Ishikawa (cell line): ENCODE data around the gene COL15A1.

Experiments
- CEBPB ChIP-seq: IDR thresholded peaks from 2 replicates; pipeline ENCODE4 v1.6.1; 2012
- CREB1 ChIP-seq: IDR thresholded peaks from 2 replicates; pipeline ENCODE4 v1.6.1; 2012; ENCODE audit warnings: low read depth
- EGR1 ChIP-seq: IDR thresholded peaks from 2 replicates; pipeline ENCODE4 v1.6.1; 2012
- EP300 ChIP-seq: IDR thresholded peaks from 2 replicates; pipeline ENCODE4 v1.6.1; 2012; ENCODE audit warnings: borderline replicate concordance
- FOXM1 ChIP-seq: IDR thresholded peaks from 2 replicates; pipeline ENCODE4 v1.6.1; 2012; ENCODE audit warnings: low read depth, borderline replicate concordance
- MAX ChIP-seq: IDR thresholded peaks from 2 replicates; pipeline ENCODE4 v1.6.1; 2012
- NFIC ChIP-seq: IDR thresholded peaks from 2 replicates; pipeline ENCODE4 v1.6.1; 2012
- RAD21 ChIP-seq: IDR thresholded peaks from 2 replicates; pipeline ENCODE4 v1.6.1; 2012; ENCODE audit warnings: low read depth
- REST ChIP-seq: IDR thresholded peaks from 2 replicates; pipeline ENCODE4 v1.6.1; 2012; ENCODE audit warnings: low read depth, mild to moderate bottlenecking
- TAF1 ChIP-seq: IDR thresholded peaks from 2 replicates; pipeline ENCODE4 v1.6.1; 2012; ENCODE audit warnings: low read depth, mild to moderate bottlenecking
- TCF12 ChIP-seq: IDR thresholded peaks from 2 replicates; pipeline ENCODE4 v1.6.1; 2012; ENCODE audit warnings: low read depth
- TEAD4 ChIP-seq: IDR thresholded peaks from 2 replicates; pipeline ENCODE4 v1.6.1; 2012
- YY1 ChIP-seq: IDR thresholded peaks from 2 replicates; pipeline ENCODE4 v1.6.1; 2012; ENCODE audit warnings: low read depth
- ZBTB7A ChIP-seq: IDR thresholded peaks from 2 replicates; pipeline ENCODE4 v1.6.1; 2012; ENCODE audit warnings: low read depth
- TF ChIP-seq, protein P1 (sequence below): IDR thresholded peaks from 2 replicates; pipeline ENCODE4 v1.6.1; 2012

COL15A1 gene

GRCh38 chr9:99046542-99047071, 102.9 kb downstream of the COL15A1 start:
- TF ChIP-seq CREB1: no peak
- TF ChIP-seq TCF12: no peak
- TF ChIP-seq FOXM1: no peak
- TF ChIP-seq, protein P1, sequence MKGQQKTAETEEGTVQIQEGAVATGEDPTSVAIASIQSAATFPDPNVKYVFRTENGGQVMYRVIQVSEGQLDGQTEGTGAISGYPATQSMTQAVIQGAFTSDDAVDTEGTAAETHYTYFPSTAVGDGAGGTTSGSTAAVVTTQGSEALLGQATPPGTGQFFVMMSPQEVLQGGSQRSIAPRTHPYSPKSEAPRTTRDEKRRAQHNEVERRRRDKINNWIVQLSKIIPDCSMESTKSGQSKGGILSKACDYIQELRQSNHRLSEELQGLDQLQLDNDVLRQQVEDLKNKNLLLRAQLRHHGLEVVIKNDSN: no peak
- no peak for TF ChIP-seq MAX
- TF ChIP-seq YY1: no peak
- no peak for TF ChIP-seq NFIC
- TF ChIP-seq TEAD4: no peak
- no peak for TF ChIP-seq RAD21
- TF ChIP-seq EGR1: no peak
- no peak for TF ChIP-seq REST
- TF ChIP-seq ZBTB7A: no peak
- TF ChIP-seq CEBPB: no peak
- TF ChIP-seq EP300: no peak
- TF ChIP-seq TAF1: no peak

DNA sequence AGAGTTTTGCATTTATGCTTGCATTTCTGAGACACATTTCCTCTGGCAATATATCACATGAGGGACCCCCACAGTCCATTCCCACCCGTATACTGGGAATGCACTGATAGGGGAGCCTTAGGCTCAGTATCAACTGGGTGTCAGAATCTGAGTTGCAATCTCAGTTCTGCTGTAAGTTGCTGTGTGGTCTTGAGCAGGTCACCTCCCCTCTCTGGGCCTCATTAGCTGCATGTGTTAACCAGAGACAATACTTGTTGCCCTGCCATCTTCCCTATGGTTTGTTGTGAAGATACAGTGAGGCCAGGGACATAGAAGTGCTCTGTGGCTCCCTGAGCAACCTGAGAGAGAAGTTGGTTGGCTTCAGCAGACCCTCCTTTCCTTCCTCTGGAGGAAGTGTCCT, 105.5 kb downstream of the COL15A1 start:
- TF ChIP-seq RAD21: no peak

DNA sequence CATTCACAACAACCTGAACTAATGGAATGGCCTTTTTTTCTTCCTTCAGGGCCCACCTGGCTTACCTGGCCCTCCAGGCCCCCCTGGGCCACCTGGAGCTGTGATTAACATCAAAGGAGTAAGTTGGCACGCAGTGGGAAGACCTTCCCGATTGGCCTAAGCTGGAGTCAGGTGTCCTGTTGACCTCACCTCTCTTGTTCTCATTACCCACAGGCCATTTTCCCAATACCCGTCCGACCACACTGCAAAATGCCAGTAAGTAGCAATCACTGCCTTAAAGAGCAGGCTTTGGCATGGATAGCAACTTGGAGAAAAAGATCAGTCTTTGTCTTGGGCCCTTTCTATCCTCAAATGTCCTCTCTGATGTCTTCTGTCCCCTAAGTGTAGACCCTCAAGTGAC, 105.9 kb downstream of the COL15A1 start:
- TF ChIP-seq EP300 (no peak), CEBPB (no peak), ZBTB7A (no peak), TEAD4 (no peak)

- TF ChIP-seq RAD21 (no peak), CEBPB (no peak), EP300 (no peak), EGR1 (no peak), FOXM1 (no peak), MAX (no peak), ZBTB7A (no peak), TEAD4 (no peak), TAF1 (no peak), NFIC (no peak), TCF12 (no peak), YY1 (no peak), REST (no peak), CREB1 (no peak)
- TF ChIP-seq, protein P1: no peak
Measured at GRCh38 chr9:99050292-99050911, 106.7 kb downstream of the COL15A1 start.

DNA sequence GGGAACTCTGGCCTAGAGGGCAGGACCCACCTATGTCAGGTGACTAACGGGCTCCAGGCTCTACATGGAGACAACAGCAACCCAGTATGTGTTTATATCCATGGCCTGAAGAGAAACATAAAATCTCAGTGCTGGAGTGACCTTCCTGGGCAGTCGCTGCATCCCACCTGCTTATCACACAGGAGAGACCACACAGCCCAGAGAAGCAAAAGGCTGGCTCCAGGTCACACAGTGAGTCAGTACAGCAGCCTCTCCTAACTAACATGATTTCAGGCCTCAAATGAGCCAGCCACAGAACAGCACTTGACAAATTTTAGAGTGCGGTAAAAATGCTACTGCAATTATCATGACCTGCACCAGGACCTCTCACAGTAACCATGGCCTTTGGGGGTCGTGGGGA, 107.2 kb downstream of the COL15A1 start:
- TF ChIP-seq EGR1 (no peak), TCF12 (no peak), ZBTB7A (no peak), TAF1 (no peak), CEBPB (no peak), EP300 (no peak), CREB1 (no peak), NFIC (no peak), TEAD4 (no peak), RAD21 (no peak), FOXM1 (no peak), MAX (no peak), REST (no peak), YY1 (no peak)
- TF ChIP-seq, protein P1: no peak
